Muscle of leg (tissue), 11 donors: ENCODE data around the gene GRID2. TPM values are rescaled to one million over a fixed set of nuclear protein-coding genes. Genes with fewer than 3 reads are reported as not detected.

ENCODE experiments used
- DNase-seq: peaks from one replicate; pipeline ENCODE4 v3.0.0; 2013
- H3K27ac ChIP-seq: one replicate; pipeline ENCODE4 v1.5.1; 2013; ENCODE audit warnings: mild to moderate bottlenecking, low read length, control low read depth
- H3K27me3 ChIP-seq: one replicate; pipeline ENCODE4 v1.6.1; 2013; ENCODE audit warnings: low read length; ENCODE audit not compliant: control insufficient read depth, insufficient read depth
- H3K36me3 ChIP-seq: one replicate; pipeline ENCODE4 v1.6.1; 2013; ENCODE audit warnings: low read length; ENCODE audit not compliant: control insufficient read depth, insufficient read depth
- H3K4me1 ChIP-seq: one replicate; pipeline ENCODE4 v1.6.1; 2013; ENCODE audit warnings: low read length; ENCODE audit not compliant: control insufficient read depth, insufficient read depth
- H3K4me3 ChIP-seq: one replicate; pipeline ENCODE4 v1.5.1; 2013; ENCODE audit warnings: low read length, control low read depth
- H3K9me3 ChIP-seq: replicated peaks from 2 replicates; pipeline ENCODE4 v1.6.1; 2013; ENCODE audit warnings: low read depth, low read length; ENCODE audit not compliant: control insufficient read depth
- WGBS: methylation state at CpG from one replicate; pipeline ENCODE4 v1.1.5; 2013; ENCODE audit warnings: missing lambda C conversion rate; ENCODE audit not compliant: insufficient coverage; 5-methylcytosine and 5-hydroxymethylcytosine counted together
- polyA plus RNA-seq, 8 donors: library from polyadenylated mRNA; unstranded; fragments of 120-200 nt; gene quantifications; one replicate each; pipeline versions ENCODE4 v1.2.1 to v1.2.3, GENCODE V29; 2013; ENCODE audit warnings: inconsistent platforms in 1 of 8, low replicate concordance in 1 of 8; ENCODE audit not compliant: insufficient read length in 8 of 8, insufficient read depth in 1 of 8
- total RNA-seq: library from RNA; stranded (reverse); fragments of 120-200 nt; gene quantifications from one replicate; pipeline ENCODE4 v1.2.4, GENCODE V29; 2013

The GRID2 gene
- total and polyA plus RNA-seq, 9 donors = 0.29 to 1.4 (median 0.60) TPM

DNA sequence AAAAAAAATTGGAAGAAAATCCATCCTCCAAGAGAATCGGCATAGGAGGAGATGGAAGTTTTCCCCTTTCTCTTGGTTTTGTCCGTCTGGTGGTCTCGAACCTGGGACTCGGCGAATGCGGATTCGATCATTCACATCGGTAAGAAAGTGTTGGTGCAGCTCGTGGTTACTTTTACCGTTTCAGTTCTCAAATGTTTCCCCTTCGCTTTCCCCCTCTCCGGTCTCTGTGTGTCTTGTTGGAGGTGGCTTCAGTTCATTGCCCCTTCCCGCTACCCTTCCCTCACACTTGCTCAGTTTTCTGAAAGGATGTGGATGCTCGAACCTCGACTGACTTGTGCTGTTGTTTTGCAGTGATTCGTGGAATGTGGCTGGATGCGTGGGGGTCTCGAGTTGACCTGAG is 840 bp downstream of the GRID2 start:
- H3K27me3 ChIP-seq = peaks cover 28% of the 10 kb centered on the region
- DNase-seq = peak; percentile 16
- 0% methylated on average over 5 of the region's 18 CpGs for WGBS
- H3K9me3 ChIP-seq = no peaks in the 10 kb centered on the region
- H3K36me3 ChIP-seq = no peaks in the 10 kb centered on the region
- H3K27ac ChIP-seq = no peak overlapping the region
- peaks cover 21% of the 10 kb centered on the region for H3K4me1 ChIP-seq
- H3K4me3 ChIP-seq = peak overlapping the region; percentile 55

DNA sequence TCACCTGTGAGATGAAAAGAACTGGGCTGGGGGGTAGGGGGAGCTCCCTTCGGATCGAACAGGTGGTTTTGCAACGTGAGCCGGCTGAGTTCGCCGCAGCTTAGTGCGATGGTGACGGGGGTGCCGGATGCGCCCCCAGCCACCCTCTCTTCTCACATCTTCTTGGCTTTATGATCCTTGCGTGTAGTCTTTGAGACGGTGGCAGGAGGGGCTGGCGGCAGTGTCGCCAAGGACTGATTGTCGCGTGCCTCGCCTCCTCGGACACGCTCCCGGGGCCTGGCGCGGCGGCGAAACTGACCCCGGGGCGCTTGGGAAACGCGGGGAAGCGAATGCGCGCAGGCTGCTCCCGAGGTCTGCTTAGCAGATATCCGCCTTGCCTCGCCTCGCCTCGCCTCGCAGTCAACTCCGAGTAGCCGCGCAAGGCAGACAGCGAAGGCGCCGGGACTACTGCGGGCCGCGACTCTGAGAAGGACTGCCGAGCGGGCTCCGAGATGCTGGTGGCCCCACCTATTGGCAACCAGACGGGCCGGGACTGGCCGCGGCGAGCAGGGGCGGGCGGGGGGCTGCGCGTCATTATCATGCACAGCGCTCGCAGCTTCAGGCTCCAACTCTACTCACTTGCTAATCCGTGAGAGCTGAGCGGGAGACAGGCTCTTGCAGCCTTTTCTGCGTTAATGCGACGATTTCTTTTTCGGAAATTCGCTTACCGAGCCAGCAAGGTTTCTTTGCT is 1.5 kb downstream of the GRID2 start:
- under 1% methylated on average over 58 of the region's 68 CpGs for WGBS
- peak overlapping the region; percentile 53 for H3K27ac ChIP-seq
- DNase-seq = peak; percentile 83

DNA sequence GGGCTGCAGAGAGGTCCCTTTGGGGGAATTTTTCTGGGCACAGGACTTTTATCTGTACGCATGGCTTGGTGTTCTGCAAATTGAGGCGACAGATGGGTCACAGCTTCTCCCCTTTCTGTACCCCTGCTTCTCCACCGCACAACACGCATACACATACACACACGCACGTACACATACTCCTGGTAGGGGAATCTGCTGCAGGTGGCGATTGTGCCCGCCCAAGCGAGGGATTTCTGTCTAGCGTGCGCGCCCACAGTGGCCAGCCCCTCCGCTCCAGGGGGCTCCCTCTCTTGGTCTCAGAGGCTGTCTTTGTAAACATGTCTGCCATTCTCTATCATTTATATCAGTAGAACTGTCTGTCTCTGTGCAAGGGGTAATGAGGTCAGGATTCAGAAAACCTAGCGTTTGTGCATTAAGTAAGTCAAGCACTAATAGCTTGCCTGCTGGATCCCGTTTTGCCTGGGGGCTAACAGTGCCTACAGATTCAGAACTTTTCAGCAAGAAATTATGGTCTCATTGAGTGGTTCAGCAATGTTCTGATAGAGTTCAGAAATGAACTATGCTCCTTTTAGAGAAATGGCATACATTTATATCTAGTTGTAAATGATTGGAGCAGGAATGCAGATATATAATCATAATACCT is 2.2 kb downstream of the GRID2 start:
- H3K4me3 ChIP-seq = peak overlapping the region; percentile 55
- H3K36me3 ChIP-seq = no peaks in the 10 kb centered on the region
- H3K9me3 ChIP-seq = no peaks in the 10 kb centered on the region
- no peak for DNase-seq
- H3K27me3 ChIP-seq = peaks cover 28% of the 10 kb centered on the region
- H3K27ac ChIP-seq = no peak overlapping the region
- 6% methylated on average over 5 of the region's 15 CpGs for WGBS
- H3K4me1 ChIP-seq = peaks cover 21% of the 10 kb centered on the region

More for the DNA sequence above, 1.5 kb downstream of the GRID2 start:
- no peaks in the 10 kb centered on the region for H3K9me3 ChIP-seq
- H3K4me3 ChIP-seq = peak overlapping the region; percentile 55
- peaks cover 21% of the 10 kb centered on the region for H3K4me1 ChIP-seq
- H3K36me3 ChIP-seq = no peaks in the 10 kb centered on the region
- H3K27me3 ChIP-seq = peaks cover 28% of the 10 kb centered on the region

DNA sequence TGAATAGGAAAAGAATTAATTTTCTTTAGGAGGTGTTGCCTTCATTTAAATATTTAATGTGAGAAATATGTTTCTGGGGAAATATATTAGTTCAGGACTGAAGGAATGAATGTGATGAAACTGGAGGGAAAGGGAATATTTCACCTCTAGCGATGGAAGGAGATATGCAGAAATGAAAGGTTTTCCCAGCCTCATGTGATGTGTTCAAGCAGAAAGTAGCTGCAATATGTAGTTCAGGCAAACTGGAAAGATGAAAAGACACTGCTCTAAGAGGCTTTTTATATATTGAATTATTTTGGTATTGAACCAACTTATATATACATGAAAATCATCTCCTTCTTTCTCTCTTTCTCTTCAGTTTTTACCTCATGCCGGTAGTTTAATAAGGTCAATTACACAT is 3.4 kb downstream of the GRID2 start:
- no peaks in the 10 kb centered on the region for H3K36me3 ChIP-seq
- H3K4me3 ChIP-seq = no peak overlapping the region
- H3K27me3 ChIP-seq = peaks cover 28% of the 10 kb centered on the region
- DNase-seq = no peak
- no peaks in the 10 kb centered on the region for H3K9me3 ChIP-seq
- H3K27ac ChIP-seq = no peak overlapping the region
- WGBS = no CpG with 5 or more reads among the region's 2 CpGs
- H3K4me1 ChIP-seq = peaks cover 21% of the 10 kb centered on the region

DNA sequence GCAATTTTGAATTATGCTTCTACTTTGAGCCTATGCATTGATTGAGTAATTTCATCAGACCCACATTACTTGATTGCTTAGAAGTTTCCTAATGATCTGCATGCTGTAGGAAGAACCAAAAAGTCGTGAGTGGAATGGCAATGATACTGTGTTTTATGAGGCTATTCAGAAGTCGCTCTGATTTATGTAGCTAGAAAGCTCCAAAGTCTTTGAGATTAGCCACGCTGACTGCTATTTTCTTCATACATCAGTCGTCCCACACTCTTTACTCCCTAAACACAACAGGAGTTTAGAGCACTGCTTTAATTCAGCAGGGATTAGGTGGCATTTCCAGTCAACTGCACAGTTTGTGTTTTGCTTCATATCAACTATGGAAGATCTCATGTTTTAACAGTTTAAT is 4.1 kb downstream of the GRID2 start:
- H3K27ac ChIP-seq = no peak overlapping the region
- WGBS = no CpG with 5 or more reads among the region's 4 CpGs
- peaks cover 21% of the 10 kb centered on the region for H3K4me1 ChIP-seq
- peaks cover 28% of the 10 kb centered on the region for H3K27me3 ChIP-seq
- no peak for DNase-seq
- H3K9me3 ChIP-seq = no peaks in the 10 kb centered on the region
- H3K36me3 ChIP-seq = no peaks in the 10 kb centered on the region
- no peak overlapping the region for H3K4me3 ChIP-seq

- Histone ChIP-seq H3K36me3 (no peaks in the 10 kb centered on the region), H3K27ac (no peak overlapping the region), H3K9me3 (no peaks in the 10 kb centered on the region), H3K4me1 (no peaks in the 10 kb centered on the region), H3K4me3 (no peak overlapping the region), H3K27me3 (no peaks in the 10 kb centered on the region)
- WGBS = no CpG with 5 or more reads among the region's 1 CpG
- no peak for DNase-seq
These were observed 13.3 kb downstream of the GRID2 start for GRCh38 chr4:92317047-92317446.

DNA sequence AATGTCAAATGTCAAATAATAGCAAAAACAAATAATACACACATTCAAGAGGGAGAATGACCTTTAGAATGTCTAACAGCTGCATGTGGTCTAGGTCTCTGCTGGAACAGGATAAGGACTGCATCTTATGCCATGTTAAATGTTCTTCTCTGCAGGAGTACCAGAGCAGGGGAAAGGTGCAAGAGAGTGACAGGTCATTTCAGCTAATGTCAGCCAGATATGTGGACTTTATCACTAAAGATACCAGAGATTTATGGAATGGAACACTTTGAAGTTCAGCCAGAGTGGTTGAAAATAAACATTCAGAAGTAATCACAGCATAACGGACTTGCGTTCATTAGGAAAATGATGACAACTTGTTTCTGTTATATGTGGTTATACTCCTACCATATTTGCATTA is 24.3 kb downstream of the GRID2 start:
- Histone ChIP-seq H3K4me1 (peaks cover 4% of the 10 kb centered on the region), H3K9me3 (no peaks in the 10 kb centered on the region), H3K4me3 (no peak overlapping the region), H3K27ac (no peak overlapping the region), H3K36me3 (no peaks in the 10 kb centered on the region), H3K27me3 (no peaks in the 10 kb centered on the region)
- no peak for DNase-seq
- WGBS = no CpG with 5 or more reads among the region's 2 CpGs

DNA sequence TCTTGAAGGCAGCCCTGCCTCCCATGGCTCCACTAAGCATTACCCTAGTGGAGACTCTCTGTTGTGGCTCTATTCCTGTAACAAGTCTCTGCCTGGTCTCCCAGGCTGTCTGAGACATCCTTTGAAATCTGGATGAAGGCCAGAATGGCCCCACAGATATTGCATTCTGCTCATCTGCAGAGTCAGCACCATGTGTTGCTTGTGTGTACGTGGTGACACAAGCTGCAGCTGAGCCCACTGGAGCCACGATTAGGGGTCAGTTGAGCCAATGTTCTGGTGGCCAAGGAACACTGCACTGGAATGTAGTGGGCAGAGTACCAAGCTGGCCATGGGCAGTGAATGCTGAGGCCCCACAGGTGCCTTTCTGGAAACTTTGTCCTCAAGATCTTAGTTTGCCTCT is 29.2 kb downstream of the GRID2 start:
- H3K27me3 ChIP-seq = no peaks in the 10 kb centered on the region
- no peak overlapping the region for H3K4me3 ChIP-seq
- no peaks in the 10 kb centered on the region for H3K9me3 ChIP-seq
- no peak overlapping the region for H3K27ac ChIP-seq
- H3K36me3 ChIP-seq = no peaks in the 10 kb centered on the region
- WGBS = 32% methylated on average over 2 of the region's 2 CpGs
- DNase-seq = peak; percentile 52
- peaks cover 9% of the 10 kb centered on the region for H3K4me1 ChIP-seq

- no CpG with 5 or more reads among the region's 1 CpG for WGBS
- Histone ChIP-seq H3K27ac (no peak overlapping the region), H3K9me3 (no peaks in the 10 kb centered on the region), H3K4me1 (peaks cover 9% of the 10 kb centered on the region), H3K36me3 (no peaks in the 10 kb centered on the region), H3K27me3 (no peaks in the 10 kb centered on the region), H3K4me3 (no peak overlapping the region)
- peak; percentile 78 for DNase-seq
These were observed 31.1 kb downstream of the GRID2 start for GRCh38 chr4:92334716-92335350.

GRCh38 chr4:92339676-92340075 is 35.9 kb downstream of the GRID2 start:
- Histone ChIP-seq H3K27me3 (no peaks in the 10 kb centered on the region), H3K27ac (no peak overlapping the region), H3K4me1 (no peaks in the 10 kb centered on the region), H3K4me3 (no peak overlapping the region), H3K36me3 (no peaks in the 10 kb centered on the region), H3K9me3 (no peaks in the 10 kb centered on the region)
- WGBS = 62% methylated on average over 2 of the region's 4 CpGs
- DNase-seq = no peak
